K562 (cell line): ENCODE measurements around the gene OXLD1. TPM values are rescaled to one million over a fixed set of nuclear protein-coding genes. Genes with fewer than 3 reads are reported as not detected.

Experiments used
- EGR1 ChIP-seq: fragments of 450-650 bp; conservative IDR thresholded peaks from 2 replicates; pipeline ENCODE4 v1.6.1; 2017; ENCODE audit warnings: mild to moderate bottlenecking
- EP300 ChIP-seq: IDR thresholded peaks from 2 replicates; pipeline ENCODE4 v1.6.1; 2012; ENCODE audit warnings: low read length, improper control_type of control experiment
- HLTF ChIP-seq: fragments of 450-650 bp; IDR thresholded peaks from 2 replicates; pipeline ENCODE4 v1.6.1; 2016
- KAT2B ChIP-seq: IDR thresholded peaks from one replicate; pipeline ENCODE4 v1.6.1; 2012; ENCODE audit warnings: low read depth, mild to moderate bottlenecking, control low read depth, inconsistent platforms, low read length, moderate library complexity
- PML ChIP-seq: IDR thresholded peaks from 2 replicates; pipeline ENCODE4 v1.6.1; 2012; ENCODE audit warnings: low read length, inconsistent platforms
- RBM15 ChIP-seq: fragments of 200-400 bp; formaldehyde crosslinking; IDR thresholded peaks from 2 replicates; pipeline ENCODE4 v1.6.1; 2018; ENCODE audit warnings: mild to moderate bottlenecking, low read length, moderate library complexity; ENCODE audit not compliant: insufficient read depth
- SAP30 ChIP-seq: fragments of 200-600 bp; sonication (generic); IDR thresholded peaks from 2 replicates; pipeline ENCODE4 v1.6.1; 2012; ENCODE audit warnings: borderline replicate concordance, low read depth, mild to moderate bottlenecking, moderate library complexity, low read length, control low read depth, inconsistent platforms; ENCODE audit not compliant: insufficient read depth, poor library complexity, severe bottlenecking
- SMARCE1 ChIP-seq: fragments of 450-650 bp; IDR thresholded peaks from 2 replicates; pipeline ENCODE4 v1.7.1; 2016; ENCODE audit warnings: mild to moderate bottlenecking
- SPI1 ChIP-seq: IDR thresholded peaks from 2 replicates; pipeline ENCODE4 v1.6.1; 2011; ENCODE audit warnings: low read depth, low read length, control low read depth, borderline replicate concordance
- ZEB2 ChIP-seq: fragments of 450-650 bp; IDR thresholded peaks from 2 replicates; pipeline ENCODE4 v1.6.1; 2016
- ZNF232 ChIP-seq: sonication (generic); formaldehyde crosslinking; IDR thresholded peaks from 2 replicates; pipeline ENCODE4 v1.8.0; 2022; ENCODE audit warnings: mild to moderate bottlenecking, missing genetic modification reagents
- polyA plus RNA-seq, 8 experiments: library from polyadenylated mRNA; depleted of rRNA in 4 of 8; stranded (reverse) in 5 of 8; unstranded in 3 of 8; fragments of >200 nt; fragmentation: Nextera tagmentation in 2 of 8; fragmentation: Illumina TruSeq in 1 of 8; extraction: Ambion mirVana in 2 of 8; extraction: Trizol in 1 of 8; gene quantifications; 2 replicates each; pipeline versions ENCODE4 v1.2.1 to v1.2.3, GENCODE V29; 2011 to 2014; ENCODE audit warnings: inconsistent platforms in 1 of 8, missing spikeins in 1 of 8
- total RNA-seq, 7 experiments: library from RNA; depleted of rRNA in 6 of 7; stranded (reverse); fragments of >200 nt in 6 of 7; fragmentation: Illumina TruSeq in 2 of 7; extraction: Trizol in 2 of 7; gene quantifications; 2 replicates each; pipeline versions ENCODE4 v1.2.1 to v1.2.3, GENCODE V29; 2011 to 2021; ENCODE audit warnings: low replicate concordance in 1 of 7
- TF ChIP-seq, protein P1 (sequence below): sonication (generic); formaldehyde crosslinking; IDR thresholded peaks from 2 replicates; pipeline ENCODE4 v1.8.0; 2023; ENCODE audit warnings: mild to moderate bottlenecking, missing genetic modification reagents
- TF ChIP-seq, protein P2 (sequence below): fragments of 450-650 bp; IDR thresholded peaks from 2 replicates; pipeline ENCODE4 v1.6.1; 2016; ENCODE audit warnings: mild to moderate bottlenecking
- TF ChIP-seq, protein P3 (sequence below): sonication (generic); formaldehyde crosslinking; IDR thresholded peaks from 2 replicates; pipeline ENCODE4 v1.8.1; 2023; ENCODE audit warnings: mild to moderate bottlenecking, missing genetic modification reagents

OXLD1 gene
- total and polyA plus RNA-seq, 9 of the 15 experiments (the other 6 are each of a cell fraction or from before 2014, with no cell fraction given), result 4.4 to 115 (median 29.3) TPM

DNA sequence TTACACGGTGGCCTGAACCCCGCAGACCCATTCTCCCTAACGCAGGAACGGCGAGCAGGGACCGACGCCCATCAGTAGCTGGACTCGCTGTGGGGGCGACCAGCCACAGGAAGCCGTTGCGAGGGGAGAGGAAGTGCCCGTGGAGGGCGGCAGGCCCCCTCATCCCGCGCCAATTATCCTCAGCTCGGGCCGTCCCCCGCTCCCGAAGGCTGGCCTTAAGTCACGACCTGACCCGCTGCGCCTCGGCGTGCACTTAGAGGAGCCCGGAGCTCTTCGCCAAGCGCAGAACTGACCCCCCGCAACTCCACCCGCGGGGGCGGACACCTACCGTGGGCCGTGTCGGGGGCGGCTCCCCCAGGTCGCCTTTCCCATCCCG lies 16.8 kb upstream of the OXLD1 start (continued):
- TF ChIP-seq, protein P1, sequence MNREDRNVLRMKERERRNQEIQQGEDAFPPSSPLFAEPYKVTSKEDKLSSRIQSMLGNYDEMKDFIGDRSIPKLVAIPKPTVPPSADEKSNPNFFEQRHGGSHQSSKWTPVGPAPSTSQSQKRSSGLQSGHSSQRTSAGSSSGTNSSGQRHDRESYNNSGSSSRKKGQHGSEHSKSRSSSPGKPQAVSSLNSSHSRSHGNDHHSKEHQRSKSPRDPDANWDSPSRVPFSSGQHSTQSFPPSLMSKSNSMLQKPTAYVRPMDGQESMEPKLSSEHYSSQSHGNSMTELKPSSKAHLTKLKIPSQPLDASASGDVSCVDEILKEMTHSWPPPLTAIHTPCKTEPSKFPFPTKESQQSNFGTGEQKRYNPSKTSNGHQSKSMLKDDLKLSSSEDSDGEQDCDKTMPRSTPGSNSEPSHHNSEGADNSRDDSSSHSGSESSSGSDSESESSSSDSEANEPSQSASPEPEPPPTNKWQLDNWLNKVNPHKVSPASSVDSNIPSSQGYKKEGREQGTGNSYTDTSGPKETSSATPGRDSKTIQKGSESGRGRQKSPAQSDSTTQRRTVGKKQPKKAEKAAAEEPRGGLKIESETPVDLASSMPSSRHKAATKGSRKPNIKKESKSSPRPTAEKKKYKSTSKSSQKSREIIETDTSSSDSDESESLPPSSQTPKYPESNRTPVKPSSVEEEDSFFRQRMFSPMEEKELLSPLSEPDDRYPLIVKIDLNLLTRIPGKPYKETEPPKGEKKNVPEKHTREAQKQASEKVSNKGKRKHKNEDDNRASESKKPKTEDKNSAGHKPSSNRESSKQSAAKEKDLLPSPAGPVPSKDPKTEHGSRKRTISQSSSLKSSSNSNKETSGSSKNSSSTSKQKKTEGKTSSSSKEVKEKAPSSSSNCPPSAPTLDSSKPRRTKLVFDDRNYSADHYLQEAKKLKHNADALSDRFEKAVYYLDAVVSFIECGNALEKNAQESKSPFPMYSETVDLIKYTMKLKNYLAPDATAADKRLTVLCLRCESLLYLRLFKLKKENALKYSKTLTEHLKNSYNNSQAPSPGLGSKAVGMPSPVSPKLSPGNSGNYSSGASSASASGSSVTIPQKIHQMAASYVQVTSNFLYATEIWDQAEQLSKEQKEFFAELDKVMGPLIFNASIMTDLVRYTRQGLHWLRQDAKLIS (CRISPR knock-in tag), result 0 out of 2 replicates have a peak, but pooled peaks have one; percentile 24
- TF ChIP-seq EGR1, result peak; percentile 94
- TF ChIP-seq SAP30, result peak; percentile 62
- TF ChIP-seq, protein P2, sequence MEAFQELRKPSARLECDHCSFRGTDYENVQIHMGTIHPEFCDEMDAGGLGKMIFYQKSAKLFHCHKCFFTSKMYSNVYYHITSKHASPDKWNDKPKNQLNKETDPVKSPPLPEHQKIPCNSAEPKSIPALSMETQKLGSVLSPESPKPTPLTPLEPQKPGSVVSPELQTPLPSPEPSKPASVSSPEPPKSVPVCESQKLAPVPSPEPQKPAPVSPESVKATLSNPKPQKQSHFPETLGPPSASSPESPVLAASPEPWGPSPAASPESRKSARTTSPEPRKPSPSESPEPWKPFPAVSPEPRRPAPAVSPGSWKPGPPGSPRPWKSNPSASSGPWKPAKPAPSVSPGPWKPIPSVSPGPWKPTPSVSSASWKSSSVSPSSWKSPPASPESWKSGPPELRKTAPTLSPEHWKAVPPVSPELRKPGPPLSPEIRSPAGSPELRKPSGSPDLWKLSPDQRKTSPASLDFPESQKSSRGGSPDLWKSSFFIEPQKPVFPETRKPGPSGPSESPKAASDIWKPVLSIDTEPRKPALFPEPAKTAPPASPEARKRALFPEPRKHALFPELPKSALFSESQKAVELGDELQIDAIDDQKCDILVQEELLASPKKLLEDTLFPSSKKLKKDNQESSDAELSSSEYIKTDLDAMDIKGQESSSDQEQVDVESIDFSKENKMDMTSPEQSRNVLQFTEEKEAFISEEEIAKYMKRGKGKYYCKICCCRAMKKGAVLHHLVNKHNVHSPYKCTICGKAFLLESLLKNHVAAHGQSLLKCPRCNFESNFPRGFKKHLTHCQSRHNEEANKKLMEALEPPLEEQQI, result no peak
- TF ChIP-seq, protein P3, sequence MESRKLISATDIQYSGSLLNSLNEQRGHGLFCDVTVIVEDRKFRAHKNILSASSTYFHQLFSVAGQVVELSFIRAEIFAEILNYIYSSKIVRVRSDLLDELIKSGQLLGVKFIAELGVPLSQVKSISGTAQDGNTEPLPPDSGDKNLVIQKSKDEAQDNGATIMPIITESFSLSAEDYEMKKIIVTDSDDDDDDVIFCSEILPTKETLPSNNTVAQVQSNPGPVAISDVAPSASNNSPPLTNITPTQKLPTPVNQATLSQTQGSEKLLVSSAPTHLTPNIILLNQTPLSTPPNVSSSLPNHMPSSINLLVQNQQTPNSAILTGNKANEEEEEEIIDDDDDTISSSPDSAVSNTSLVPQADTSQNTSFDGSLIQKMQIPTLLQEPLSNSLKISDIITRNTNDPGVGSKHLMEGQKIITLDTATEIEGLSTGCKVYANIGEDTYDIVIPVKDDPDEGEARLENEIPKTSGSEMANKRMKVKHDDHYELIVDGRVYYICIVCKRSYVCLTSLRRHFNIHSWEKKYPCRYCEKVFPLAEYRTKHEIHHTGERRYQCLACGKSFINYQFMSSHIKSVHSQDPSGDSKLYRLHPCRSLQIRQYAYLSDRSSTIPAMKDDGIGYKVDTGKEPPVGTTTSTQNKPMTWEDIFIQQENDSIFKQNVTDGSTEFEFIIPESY (CRISPR knock-in tag), result 0 out of 2 replicates have a peak, but pooled peaks have one; percentile 6
- 0 out of 2 replicates have a peak, but pooled peaks have one; percentile 70 for TF ChIP-seq ZNF232 (CRISPR knock-in tag)
- TF ChIP-seq PML, result 0 out of 2 replicates have a peak, but pooled peaks have one; percentile 12
- peak; percentile 49; the same call in 1 of the 2 replicates for TF ChIP-seq SPI1
- no peak for TF ChIP-seq EP300
- TF ChIP-seq ZEB2, result peak; percentile 60; the same call in 1 of the 2 replicates
- TF ChIP-seq RBM15, result 0 out of 2 replicates have a peak, but pooled peaks have one; percentile 24
- TF ChIP-seq SMARCE1, result 0 out of 2 replicates have a peak, but pooled peaks have one; percentile 31
- no peak for TF ChIP-seq KAT2B
- 0 out of 2 replicates have a peak, but pooled peaks have one; percentile 39 for TF ChIP-seq HLTF
